ENCODE measurements around the gene MBD4.

Gene MBD4

DNA sequence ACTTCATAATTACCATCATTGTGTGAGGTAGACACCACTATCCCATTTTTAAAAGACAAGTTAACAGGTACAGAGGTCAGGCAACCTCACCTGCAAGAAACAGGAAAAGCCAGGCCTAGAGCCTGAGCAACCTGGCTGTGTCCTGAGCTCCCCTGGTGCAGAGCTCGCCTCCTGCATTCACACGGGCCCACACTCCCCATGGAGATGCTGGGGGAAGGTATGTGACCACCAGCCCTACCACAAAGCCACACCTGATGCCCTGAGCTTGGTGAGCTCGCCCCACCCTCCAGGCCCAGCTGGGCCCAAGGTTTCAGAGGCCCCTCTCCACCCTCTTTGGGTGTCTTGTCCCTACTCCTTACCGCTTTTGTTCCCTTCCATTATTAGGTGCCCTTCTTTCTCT, 10.1 kb downstream of the MBD4 start:
- DNase-seq (ENCODE audit: low read depth): no peak
- H3K4me3 ChIP-seq (ENCODE audit: low read depth, low read length): no peak overlapping the region
- TF ChIP-seq CTCF (IDR thresholded peaks at IDR 0.05; ENCODE audit: low read depth, low read length, missing control alignments): no peak

DNA sequence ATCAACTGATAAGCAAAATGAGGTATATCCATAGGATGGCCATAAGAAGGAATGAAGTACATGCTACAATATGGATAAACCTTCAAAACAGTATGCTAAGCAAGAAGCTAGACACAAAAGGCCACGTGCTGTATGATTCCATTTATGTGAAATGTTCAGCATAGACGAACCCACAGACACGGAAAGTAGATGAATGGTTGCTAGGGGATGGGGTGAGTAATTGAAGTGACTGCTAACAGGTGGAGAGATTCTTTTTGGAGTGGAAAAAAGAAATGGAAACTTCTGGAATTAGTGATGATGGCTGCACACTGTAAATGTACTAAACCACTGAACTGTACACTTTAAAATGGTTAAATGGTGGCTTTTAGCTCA, 10.7 kb downstream of the MBD4 start:
- no peak for TF ChIP-seq CTCF (IDR thresholded peaks at IDR 0.05; ENCODE audit: low read depth, low read length, missing control alignments)
- no peak for DNase-seq (ENCODE audit: low read depth)
- no peak overlapping the region; the same call in 1 of the 2 replicates for H3K4me3 ChIP-seq (ENCODE audit: low read depth, low read length)

- TF ChIP-seq CTCF (IDR thresholded peaks at IDR 0.05; ENCODE audit: low read depth, low read length, missing control alignments): no peak
- no peak for DNase-seq (ENCODE audit: low read depth)
Measured at GRCh38 chr3:129428376-129429079, 11.2 kb downstream of the MBD4 start, which contains the start of gene EFCAB12. Gene EFCAB12 (minus strand): TSS chr3:129428636. CDS start chr3:129428488, 148 bp downstream.

DNA sequence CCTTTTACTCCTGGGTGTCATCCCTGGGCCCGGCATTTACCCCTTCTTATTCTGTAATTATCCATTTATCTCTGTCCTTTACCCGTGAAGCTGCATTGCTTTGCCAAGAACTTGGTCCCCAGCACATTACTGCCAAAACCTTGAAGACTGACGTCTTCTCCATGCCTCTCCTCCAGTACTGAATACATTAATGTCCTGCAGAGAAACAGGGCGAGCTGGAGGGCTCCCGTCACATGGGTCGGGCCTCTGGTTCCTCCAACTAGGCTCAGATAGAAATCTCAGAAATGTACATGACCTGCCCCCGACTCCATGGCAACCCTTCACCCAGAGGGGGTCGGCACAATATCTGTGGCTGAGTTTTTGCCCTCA, 11.8 kb downstream of the MBD4 start:
- DNase-seq (ENCODE audit: low read depth): no peak
- peak overlapping the region; percentile 30 for H3K4me3 ChIP-seq (ENCODE audit: low read depth, low read length)
- no peak for TF ChIP-seq CTCF (IDR thresholded peaks at IDR 0.05; ENCODE audit: low read depth, low read length, missing control alignments)

More at GRCh38 chr3:129428376-129429079, 11.2 kb downstream of the MBD4 start, which contains the start of gene EFCAB12:
- peak within 1 kb of the TSS; percentile 30 for H3K4me3 ChIP-seq (ENCODE audit: low read depth, low read length)

- no peak for DNase-seq (ENCODE audit: low read depth)
- no peak for TF ChIP-seq CTCF (IDR thresholded peaks at IDR 0.05; ENCODE audit: low read depth, low read length, missing control alignments)
- no peak overlapping the region for H3K4me3 ChIP-seq (ENCODE audit: low read depth, low read length)
Measured at GRCh38 chr3:129425619-129426018, 14.1 kb downstream of the MBD4 start.

GRCh38 chr3:129425213-129425612, 14.5 kb downstream of the MBD4 start:
- TF ChIP-seq CTCF (IDR thresholded peaks at IDR 0.05; ENCODE audit: low read depth, low read length, missing control alignments): no peak
- no peak for DNase-seq (ENCODE audit: low read depth)
- H3K4me3 ChIP-seq (ENCODE audit: low read depth, low read length): no peak overlapping the region; the same call in 1 of the 2 replicates

Measured in GM12864 (cell line).